Prostate gland (tissue), 2 donors: ENCODE results near the gene PPCDC. TPM values are rescaled to one million over a fixed set of nuclear protein-coding genes. Genes with fewer than 3 reads are reported as not detected.

Experiments
- DNase-seq: peaks from one replicate; pipeline ENCODE4 v3.0.0-alpha.2; 2019; ENCODE audit warnings: low spot score
- H3K27ac ChIP-seq, 2 donors: fragments of 200-600 bp; sonication (generic); 2 replicates each; pipeline ENCODE4 v1.5.1; 2017 to 2019
- H3K27me3 ChIP-seq: fragments of 200-600 bp; sonication (generic); replicated peaks from 2 replicates; pipeline ENCODE4 v1.5.1; 2019; ENCODE audit not compliant: insufficient read depth
- H3K36me3 ChIP-seq, 2 donors: fragments of 200-600 bp; sonication (generic); 1 replicate in 1 of 2; 2 replicates in 1 of 2; pipeline versions ENCODE4 v1.5.1 to v1.8.1; 2017 to 2019
- H3K4me1 ChIP-seq: fragments of 200-600 bp; sonication (generic); replicated peaks from 2 replicates; pipeline ENCODE4 v1.5.1; 2019
- H3K4me3 ChIP-seq, 2 donors: fragments of 200-600 bp; sonication (generic); 2 replicates each; pipeline ENCODE4 v1.5.1; 2017 to 2019
- H3K9me3 ChIP-seq: fragments of 200-600 bp; sonication (generic); 2 replicates; pipeline ENCODE4 v1.5.1; 2017
- POLR2A ChIP-seq: fragments of 450-650 bp; IDR thresholded peaks from one replicate; pipeline ENCODE4 v1.6.1; 2016; ENCODE audit warnings: antibody characterized with exemption, mild to moderate bottlenecking
- POLR2AphosphoS5 ChIP-seq: sonication (generic); formaldehyde crosslinking; IDR thresholded peaks from one replicate; pipeline ENCODE4 v1.6.1; 2017; ENCODE audit warnings: antibody characterized with exemption
- WGBS: methylation state at CpG from one replicate; pipeline ENCODE4 v1.1.5; 2018; 5-methylcytosine and 5-hydroxymethylcytosine counted together
- intact Hi-C: fragments of 100-400 bp; cut with DNase I; formaldehyde crosslinking; loops from one replicate; pipeline ENCODE4 v1.14.2; 2022
- total RNA-seq, 2 donors: library from RNA; depleted of rRNA; stranded (reverse); fragments of >200 nt; gene quantifications; one replicate each; pipeline ENCODE4 v1.1.0, GENCODE V29; 2016
- TF ChIP-seq, protein P1 (sequence below), 4 experiments: fragments of 200-600 bp in 2 of 4; fragments of 450-650 bp in 2 of 4; sonication (generic) in 2 of 4; IDR thresholded peaks; 1 replicate in 3 of 4; 2 replicates in 1 of 4; pipeline ENCODE4 v1.5.1; 2016 to 2019; ENCODE audit warnings: antibody characterized with exemption in 4 of 4, mild to moderate bottlenecking in 2 of 4, moderate library complexity in 2 of 4

Gene PPCDC
- total RNA-seq, 2 donors from 2014 or later: 19.4 to 22.0 TPM

DNA sequence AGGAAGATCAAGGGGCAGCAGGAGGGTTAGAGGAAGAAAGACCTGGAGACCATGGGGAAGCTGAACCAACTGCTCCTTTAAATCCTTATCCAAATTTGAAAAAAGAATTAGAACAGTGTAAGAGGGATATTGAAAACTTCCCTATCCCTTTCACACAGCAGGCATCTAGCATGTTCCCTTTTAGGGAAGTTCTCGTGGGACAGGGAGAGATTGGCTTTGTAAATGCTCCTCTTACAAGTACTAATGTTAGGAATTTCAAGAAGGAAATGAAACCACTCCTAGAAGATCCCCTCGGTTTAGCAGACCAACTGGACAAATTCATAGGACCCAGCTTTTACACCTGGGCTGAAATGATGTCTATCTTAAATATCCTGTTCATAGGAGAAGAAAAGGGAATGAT, 41.5 kb downstream of the PPCDC start:
- no peak overlapping the region for H3K27ac ChIP-seq
- WGBS: 47% methylated on average over 2 of the region's 2 CpGs

DNA sequence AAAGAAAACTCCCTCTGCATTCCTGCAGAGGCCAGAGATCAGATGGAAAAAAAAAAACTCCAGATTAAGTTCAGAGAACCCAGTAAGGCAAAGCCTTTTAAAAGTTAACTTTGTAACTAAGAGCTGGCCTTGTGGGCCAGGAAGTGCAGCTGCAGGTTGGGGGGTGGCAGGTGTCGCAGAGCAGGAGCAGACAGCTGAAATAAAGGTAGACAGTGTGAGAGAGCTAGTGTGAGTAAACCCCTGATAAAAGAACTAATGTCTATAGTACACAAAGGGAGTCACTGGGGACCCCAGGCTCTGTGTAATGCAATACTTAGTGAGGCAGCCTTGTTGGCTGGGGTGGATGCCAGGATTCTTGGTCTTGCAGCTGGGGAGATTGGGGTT, 42.1 kb downstream of the PPCDC start:
- no peak for DNase-seq
- intact Hi-C loops: no loop called here
- Histone ChIP-seq H3K4me1 (no peaks in the 10 kb centered on the region), H3K4me3 (no peak overlapping the region), H3K27me3 (no peaks in the 10 kb centered on the region), H3K27ac (no peak overlapping the region), H3K9me3 (no peaks in the 10 kb centered on the region), H3K36me3 (no peaks in the 10 kb centered on the region)
- 50% methylated on average over 1 of the region's 1 CpG for WGBS
- TF ChIP-seq POLR2AphosphoS5: no peak
- TF ChIP-seq, protein P1, sequence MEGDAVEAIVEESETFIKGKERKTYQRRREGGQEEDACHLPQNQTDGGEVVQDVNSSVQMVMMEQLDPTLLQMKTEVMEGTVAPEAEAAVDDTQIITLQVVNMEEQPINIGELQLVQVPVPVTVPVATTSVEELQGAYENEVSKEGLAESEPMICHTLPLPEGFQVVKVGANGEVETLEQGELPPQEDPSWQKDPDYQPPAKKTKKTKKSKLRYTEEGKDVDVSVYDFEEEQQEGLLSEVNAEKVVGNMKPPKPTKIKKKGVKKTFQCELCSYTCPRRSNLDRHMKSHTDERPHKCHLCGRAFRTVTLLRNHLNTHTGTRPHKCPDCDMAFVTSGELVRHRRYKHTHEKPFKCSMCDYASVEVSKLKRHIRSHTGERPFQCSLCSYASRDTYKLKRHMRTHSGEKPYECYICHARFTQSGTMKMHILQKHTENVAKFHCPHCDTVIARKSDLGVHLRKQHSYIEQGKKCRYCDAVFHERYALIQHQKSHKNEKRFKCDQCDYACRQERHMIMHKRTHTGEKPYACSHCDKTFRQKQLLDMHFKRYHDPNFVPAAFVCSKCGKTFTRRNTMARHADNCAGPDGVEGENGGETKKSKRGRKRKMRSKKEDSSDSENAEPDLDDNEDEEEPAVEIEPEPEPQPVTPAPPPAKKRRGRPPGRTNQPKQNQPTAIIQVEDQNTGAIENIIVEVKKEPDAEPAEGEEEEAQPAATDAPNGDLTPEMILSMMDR (IDR thresholded peaks at IDR 0.05): no peak
- TF ChIP-seq POLR2A: no peak

More for the DNA sequence above, 41.5 kb downstream of the PPCDC start:
- no peaks in the 10 kb centered on the region for H3K4me1 ChIP-seq
- no peak overlapping the region for H3K4me3 ChIP-seq
- no peaks in the 10 kb centered on the region for H3K36me3 ChIP-seq
- no peak for DNase-seq
- no peaks in the 10 kb centered on the region for H3K27me3 ChIP-seq
- H3K9me3 ChIP-seq: no peaks in the 10 kb centered on the region
- TF ChIP-seq, protein P1 (IDR thresholded peaks at IDR 0.05): no peak
- no peak for TF ChIP-seq POLR2AphosphoS5
- TF ChIP-seq POLR2A: no peak
- intact Hi-C loops: no loop called here

DNA sequence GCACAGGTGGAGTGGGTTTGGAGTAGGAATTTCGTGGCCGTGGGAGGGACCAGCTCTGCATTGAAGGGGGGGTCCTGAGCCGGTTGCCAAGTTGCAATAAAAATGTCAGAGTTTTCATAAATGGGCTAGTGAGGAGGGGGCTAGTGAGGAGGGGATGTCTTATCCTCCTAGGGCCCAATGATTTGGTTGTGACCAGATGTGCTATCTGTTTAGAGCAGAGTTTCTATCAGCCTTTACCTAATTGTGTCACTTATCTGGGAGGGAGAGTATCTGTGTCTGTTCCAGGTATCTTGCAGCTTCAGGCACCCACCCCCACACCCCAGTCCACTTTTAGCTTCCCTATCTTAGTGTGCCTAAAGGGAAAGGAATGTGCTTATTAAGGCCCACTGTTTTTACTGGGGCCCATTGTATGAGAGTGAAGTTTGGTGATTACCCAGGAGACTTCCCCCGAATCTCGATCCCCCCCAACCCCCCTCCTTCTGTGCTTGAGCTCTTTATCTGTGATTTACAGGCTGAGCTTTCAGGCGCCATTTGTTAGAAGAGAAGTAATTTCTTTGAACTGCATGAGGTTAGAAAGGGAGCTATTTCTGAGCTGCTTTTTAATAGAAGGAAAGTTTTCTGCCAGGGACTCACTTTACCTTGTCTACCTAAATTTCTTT, 42.6 kb downstream of the PPCDC start:
- no peaks in the 10 kb centered on the region for H3K36me3 ChIP-seq
- no peaks in the 10 kb centered on the region for H3K9me3 ChIP-seq
- WGBS: 35% methylated on average over 6 of the region's 6 CpGs
- intact Hi-C loops: no loop called here
- H3K27me3 ChIP-seq: no peaks in the 10 kb centered on the region
- no peak overlapping the region for H3K4me3 ChIP-seq
- DNase-seq: no peak
- no peak overlapping the region for H3K27ac ChIP-seq
- TF ChIP-seq POLR2A (no peak), POLR2AphosphoS5 (no peak)
- TF ChIP-seq, protein P1 (IDR thresholded peaks at IDR 0.05): no peak
- no peaks in the 10 kb centered on the region for H3K4me1 ChIP-seq

DNA sequence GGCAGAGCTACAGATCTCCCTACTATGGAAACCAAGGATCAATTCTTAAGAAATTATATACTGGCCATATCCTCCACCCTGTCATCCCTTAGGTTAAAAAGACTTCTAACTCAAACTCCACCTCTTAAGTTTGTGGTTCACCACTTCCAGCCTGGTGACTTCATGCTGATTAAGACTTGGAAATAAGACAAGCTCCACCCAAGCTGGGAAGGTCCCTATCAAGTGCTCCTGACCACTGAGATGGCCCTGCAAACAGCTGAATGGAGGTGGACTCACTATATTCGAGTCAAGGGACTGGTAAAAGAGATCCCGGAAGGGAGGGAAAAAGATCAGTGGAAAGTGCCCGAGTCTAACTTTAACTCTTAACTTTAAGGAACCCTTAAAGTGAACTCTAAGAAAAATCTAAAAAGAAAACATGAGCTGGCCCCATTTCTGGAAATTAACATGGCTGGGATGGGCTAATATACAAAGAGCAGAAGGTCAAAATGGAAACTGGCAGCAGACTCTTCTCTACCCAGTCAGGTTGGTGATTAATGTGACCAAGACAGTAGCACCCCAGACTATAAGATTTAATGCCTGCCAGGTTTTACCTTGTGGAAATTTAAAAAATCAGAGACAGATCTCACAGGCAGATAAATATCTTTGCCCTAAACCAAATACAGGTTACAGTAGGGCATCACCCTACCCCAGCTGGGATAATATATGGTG, 43.9 kb downstream of the PPCDC start:
- no peaks in the 10 kb centered on the region for H3K9me3 ChIP-seq
- no peaks in the 10 kb centered on the region for H3K4me1 ChIP-seq
- intact Hi-C loops: no loop called here
- H3K27ac ChIP-seq: no peak overlapping the region
- DNase-seq: no peak
- H3K36me3 ChIP-seq: no peaks in the 10 kb centered on the region
- H3K27me3 ChIP-seq: no peaks in the 10 kb centered on the region
- no peak overlapping the region for H3K4me3 ChIP-seq
- 70% methylated on average over 3 of the region's 3 CpGs for WGBS
- no peak for TF ChIP-seq POLR2A
- TF ChIP-seq, protein P1 (IDR thresholded peaks at IDR 0.05): no peak
- no peak for TF ChIP-seq POLR2AphosphoS5

DNA sequence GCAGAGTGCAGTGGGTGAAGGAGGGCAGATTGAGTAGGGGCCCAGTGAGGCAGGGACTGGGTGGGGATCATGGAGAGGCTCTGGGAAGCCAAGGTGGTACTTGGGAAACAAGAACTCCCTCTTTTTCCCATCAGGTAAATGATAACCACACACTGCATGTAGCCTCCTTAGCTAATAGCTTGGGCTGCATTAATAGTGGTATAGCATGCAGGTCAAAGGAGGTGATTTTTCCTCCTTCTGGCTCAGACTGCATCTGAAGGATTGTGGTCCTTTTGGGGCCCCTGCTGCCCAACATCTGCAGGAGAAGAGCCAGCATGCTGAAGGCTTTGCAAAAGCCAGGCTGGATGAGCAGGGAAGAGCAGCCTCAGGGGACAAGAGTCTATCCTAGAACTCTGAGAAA, 45.4 kb downstream of the PPCDC start:
- no peaks in the 10 kb centered on the region for H3K4me1 ChIP-seq
- no peak overlapping the region for H3K4me3 ChIP-seq
- no peak for DNase-seq
- no peaks in the 10 kb centered on the region for H3K36me3 ChIP-seq
- TF ChIP-seq POLR2AphosphoS5 (no peak), POLR2A (no peak)
- TF ChIP-seq, protein P1 (IDR thresholded peaks at IDR 0.05): no peak
- no peak overlapping the region for H3K27ac ChIP-seq
- no peaks in the 10 kb centered on the region for H3K27me3 ChIP-seq
- no peaks in the 10 kb centered on the region for H3K9me3 ChIP-seq
- intact Hi-C loops: no loop called here
